NCI-H146 treated with DMSO at 0.1 percent for 48 hours (cell line): ENCODE measurements around the gene DAB1.

Experiments used
- DNase-seq: peaks from one replicate; lab custom pipeline; 2025; ENCODE audit not compliant: unreplicated experiment; lab: John Stamatoyannopoulos, UW

DAB1 gene

GRCh38 chr1:56958526-56958925 is 465.3 kb downstream of the DAB1 start:
- no peak for DNase-seq

- no peak for DNase-seq
Observed at GRCh38 chr1:56957931-56958330, 465.9 kb downstream of the DAB1 start.

- DNase-seq: no peak
Observed at GRCh38 chr1:56954664-56955063, 469.2 kb downstream of the DAB1 start.

- DNase-seq: no peak
Observed at GRCh38 chr1:56953386-56953785, 470.5 kb downstream of the DAB1 start.

GRCh38 chr1:56952501-56952900 is 471.4 kb downstream of the DAB1 start:
- DNase-seq: no peak

GRCh38 chr1:56948403-56949023 is 475.3 kb downstream of the DAB1 start:
- no peak for DNase-seq
